IPS DF 19.7 (cell line): ENCODE results near the gene MAGI1.

Experiments used
- DNase-seq: peaks from one replicate; pipeline ENCODE4 v3.0.0-alpha.2; 2013; ENCODE audit warnings: low read depth, low spot score

Gene MAGI1

DNA sequence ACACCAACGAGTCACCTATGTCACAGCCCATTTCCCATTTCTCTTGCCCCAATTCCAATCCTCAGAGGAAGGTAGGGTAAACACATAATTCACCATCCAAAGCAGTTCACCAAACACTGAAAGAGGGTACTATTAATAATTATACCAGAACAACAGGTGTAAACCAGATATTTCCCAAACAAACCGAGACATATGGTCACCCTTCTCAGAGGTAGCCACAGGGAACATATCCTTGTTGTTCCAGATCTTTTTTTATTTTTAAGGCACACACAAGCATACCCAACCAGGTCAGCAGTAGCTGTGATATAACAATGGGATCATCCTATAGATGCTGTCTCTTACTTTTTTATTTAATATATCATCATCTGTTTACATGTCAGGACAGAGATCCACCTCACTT is 24.7 kb downstream of the MAGI1 start:
- no peak for DNase-seq

DNA sequence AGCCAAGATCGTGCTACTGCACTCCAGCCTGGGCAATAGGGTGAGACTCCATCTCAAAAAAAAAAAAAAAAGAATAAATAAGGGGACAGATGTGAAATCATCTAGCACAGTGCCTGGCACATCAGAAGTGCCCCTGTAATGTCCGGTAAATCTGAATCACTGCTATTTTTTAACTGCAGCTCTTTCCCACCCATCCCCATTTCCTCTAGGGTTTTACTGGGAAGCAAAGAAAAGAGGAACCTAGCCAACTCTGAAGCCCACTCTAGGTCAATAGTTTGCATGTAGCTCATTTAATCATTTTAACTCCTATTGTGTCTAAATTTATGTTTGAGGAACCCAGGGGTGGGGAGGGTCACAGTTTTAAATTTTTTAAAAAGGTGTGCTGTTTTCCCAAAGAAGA is 26.0 kb downstream of the MAGI1 start:
- DNase-seq = no peak

DNA sequence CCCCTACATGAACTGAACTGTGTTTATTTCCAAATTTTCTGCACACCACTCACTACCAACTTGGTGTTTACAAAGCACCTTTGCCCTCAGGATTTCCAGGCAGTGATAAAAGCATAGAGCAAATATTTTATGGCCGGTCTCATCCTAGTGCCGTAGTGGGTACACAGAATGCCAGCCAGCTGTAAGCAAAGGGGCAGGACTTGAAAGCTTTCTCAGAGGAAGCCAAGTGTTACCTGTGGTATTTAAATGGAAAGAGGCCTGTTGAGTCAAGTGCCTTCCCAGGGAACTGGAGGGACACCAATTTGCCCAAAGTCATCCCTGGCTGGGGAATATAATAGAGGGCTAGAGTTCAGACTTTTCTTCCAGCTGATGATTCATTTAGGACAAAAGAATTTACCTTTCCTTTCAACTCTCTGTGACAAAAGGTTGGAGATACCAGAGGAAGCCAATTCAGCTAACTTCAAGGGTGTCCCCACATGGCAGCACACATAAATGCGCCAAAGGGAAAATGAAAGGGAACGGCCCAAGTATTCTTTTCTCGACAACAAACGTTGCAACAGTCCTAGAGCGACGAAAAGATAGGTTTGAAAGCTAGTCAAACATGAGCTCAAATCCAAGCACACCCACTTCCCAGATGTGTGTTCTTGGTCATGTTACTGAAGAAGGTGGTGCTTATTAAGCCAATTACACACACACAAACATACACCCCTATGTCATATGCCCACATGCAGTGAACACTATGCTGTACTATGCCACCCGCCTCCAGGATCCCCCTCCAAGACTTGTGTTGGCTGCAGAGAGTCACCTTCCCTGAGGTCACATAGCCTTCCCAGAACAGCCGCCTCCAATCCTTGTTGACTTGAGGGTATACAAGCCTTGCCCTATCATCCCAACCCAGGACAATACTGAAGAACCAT is 27.7 kb downstream of the MAGI1 start:
- DNase-seq = peak; percentile 42

DNA sequence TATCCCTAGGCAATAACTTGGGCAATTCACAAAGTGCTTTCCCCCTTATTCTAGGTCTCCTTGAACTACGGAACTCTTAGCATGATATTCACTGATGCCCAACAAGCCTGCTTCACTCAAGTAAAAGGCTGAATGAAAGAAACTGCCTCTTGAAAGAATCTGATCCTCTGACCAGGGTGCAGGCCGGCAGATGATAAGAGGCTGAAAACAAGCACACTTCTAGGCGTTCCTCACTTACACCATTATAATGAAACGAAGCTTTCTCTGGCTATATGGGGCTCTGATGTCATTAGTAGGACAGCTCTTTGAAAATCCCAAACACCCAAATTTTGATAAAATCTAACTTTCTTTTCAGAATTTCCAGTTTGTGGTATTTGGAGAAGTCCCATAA is 28.4 kb downstream of the MAGI1 start:
- DNase-seq = no peak

DNA sequence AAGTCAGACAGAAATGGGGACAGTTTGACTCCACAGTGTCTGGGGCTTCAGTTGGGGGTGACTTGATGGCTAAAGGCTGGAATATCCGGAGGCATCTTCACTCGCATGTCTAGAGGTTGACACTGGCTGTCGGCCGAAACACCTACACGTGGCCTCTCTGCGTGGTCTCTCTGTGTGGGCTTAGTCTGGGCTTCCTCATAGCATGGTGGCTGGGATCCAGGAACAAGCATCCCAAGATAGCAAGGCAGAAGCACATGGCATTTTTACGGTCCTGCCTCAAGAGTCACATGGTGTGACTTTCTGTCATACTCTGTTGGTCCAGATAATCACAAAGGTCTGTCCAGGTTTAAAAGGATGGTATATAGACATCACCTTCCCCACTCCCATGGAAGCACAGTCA is 34.5 kb downstream of the MAGI1 start:
- no peak for DNase-seq

DNA sequence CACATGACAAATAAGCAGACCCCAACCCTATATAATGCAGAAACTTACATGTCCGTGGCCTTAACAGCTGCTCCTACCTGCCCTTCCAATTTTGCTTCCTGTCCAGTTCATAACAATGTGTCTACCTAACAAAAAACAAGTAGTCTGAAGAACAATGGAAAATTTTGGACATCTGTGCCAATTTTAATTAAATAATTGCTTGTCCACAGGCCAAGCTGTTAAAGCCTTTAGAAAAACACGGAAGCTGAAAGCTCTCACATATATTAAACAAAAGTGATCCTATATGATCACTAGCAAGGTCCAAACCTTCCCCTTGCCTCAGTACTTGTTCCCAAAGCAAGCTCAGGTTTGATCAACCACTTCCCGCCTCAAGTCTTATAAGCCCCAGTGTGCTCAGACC is 37.1 kb downstream of the MAGI1 start:
- no peak for DNase-seq

DNA sequence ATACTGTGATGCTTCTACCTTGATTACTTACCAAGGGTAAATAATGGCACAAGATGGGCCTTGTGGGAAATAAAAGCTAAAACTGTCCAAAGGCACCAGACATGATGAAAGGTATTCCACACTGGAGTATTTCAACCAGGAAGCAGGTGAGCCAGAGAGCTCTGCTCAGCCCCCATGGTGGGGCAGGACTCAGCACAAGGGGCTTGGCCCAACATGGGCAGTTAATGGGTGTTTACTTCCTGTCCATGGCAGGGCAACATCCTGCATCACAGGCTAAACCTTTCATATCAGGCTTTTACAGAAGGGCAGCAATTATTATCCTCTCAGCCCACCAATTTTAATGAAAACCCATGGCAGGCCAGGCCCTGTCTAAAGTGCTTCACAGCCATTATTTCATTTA is 38.2 kb downstream of the MAGI1 start:
- DNase-seq = no peak

DNA sequence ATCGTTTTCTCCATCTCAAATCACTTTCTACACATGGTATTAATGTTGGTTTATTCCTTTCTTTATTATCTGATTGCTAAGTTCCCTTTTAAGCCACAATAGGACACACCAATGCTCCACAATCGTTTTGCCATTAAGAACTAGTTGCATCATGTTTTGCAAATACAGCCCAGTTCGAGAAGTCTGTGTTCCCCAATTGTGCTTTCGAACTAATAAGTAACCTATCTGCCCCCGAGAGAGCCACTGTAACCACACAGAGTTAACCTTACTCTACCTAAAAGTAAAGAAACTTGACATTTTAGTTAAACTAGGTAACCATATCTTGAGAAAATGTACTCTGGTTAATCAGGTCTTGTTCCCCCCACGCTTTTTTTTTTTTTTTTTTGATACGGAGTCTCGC is 39.1 kb downstream of the MAGI1 start:
- no peak for DNase-seq

DNA sequence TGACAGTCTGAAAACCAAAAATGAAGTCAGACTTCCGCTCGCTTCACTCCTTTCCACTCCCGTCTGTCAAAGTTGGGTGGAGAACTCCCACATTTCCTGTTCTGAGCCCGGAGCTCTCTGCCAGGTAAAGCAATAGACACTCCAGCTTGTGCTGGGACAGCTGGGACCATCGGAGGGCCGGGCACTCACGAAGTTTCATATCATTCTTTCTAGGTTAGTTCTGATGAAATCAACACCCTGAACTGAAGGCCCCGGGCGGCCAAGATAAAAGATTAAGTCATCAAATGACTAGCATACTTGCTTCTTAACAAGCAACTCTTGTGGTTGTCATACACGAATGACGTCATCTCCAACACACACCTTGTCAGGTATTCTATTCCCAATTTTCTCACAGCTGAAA is 42.1 kb downstream of the MAGI1 start:
- DNase-seq = no peak

DNA sequence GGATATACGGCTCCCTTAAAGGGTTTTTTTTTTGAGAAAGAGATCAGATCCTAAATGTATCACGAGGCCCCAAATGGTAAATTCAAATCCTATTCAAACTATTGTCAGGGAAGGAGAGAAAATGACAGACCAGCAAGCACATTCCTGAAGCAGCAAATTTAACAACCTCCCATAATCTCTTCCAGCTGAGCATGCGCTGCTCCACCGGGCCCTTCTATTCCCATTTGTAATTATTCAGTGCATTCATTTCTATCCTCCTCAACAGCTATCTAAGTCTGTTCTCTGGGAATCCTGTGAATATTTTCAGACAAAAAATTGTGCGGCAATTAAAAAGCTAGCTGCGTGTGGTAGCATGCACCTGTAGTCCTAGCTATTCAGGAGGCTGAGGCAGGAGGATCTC is 43.2 kb downstream of the MAGI1 start:
- DNase-seq = no peak

DNA sequence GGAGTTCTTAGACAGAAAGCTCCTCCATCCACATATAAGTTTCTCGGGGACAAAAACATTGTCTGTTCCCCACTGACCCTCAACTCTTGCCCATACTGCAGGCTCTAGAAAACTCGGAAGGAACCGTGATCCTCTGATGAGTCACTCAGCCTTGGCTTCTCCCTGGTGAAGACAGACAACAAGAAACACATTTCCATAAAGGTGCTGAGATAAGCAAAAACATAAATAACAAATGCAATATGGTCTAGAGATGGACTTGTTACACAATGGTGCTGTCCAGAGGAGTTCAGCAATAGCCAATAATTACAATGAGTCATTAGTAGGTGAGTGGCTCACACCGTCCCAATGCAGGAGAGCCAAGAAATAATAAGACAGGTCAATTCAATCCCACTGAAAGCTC is 43.7 kb downstream of the MAGI1 start:
- DNase-seq = no peak

DNA sequence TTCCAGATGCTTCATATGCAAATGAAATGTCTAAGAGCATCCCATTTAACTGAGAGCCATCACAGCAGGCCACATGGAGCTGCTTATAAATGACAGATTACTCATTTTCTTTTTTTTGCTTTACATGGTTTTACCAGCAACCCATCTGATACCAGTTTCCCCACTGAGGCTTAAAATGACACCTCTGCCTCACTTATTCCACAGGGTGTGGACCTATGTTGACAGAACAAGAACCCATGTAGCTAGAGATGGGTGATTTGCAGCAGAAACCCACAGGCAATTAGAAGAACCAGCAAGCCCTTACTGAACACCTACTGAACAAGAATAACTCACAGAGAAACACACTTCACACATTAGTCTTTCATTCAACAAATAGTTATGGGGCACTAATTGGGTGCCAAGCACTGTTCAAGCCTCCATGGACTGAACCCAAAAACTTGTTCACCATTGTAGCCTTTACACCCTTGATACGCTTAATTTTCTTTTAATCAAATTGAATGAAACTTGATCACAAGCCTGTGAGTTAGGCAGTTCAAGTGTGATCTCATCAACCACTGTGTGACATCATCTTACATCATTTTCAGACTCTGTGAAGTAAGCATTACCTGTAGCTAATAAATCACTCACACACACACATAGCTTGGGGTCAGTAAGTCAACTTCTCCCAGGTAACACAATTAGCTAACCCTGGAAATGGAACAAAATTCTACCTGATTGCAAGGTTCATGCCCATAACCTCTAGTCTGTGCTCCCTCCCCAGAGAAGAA is 45.4 kb downstream of the MAGI1 start:
- DNase-seq = no peak

DNA sequence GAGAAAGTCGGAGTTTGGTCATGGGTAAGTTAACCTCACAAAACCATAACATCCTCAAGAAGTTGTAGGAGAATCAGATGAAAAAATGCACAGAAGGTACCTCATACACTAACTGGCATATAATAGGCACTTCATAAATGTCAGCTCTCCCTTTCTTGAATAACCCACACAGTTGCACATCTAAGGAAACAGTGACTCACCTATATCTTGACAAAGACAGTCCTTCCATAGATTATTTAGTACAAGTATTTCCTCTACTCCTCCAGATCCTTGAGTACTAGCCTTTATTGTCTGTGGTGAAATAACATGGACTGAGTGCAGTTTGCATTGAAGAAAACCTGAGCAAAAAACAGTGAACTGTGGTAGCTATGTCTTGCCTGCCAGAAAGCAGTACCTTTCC is 46.6 kb downstream of the MAGI1 start:
- DNase-seq = no peak

DNA sequence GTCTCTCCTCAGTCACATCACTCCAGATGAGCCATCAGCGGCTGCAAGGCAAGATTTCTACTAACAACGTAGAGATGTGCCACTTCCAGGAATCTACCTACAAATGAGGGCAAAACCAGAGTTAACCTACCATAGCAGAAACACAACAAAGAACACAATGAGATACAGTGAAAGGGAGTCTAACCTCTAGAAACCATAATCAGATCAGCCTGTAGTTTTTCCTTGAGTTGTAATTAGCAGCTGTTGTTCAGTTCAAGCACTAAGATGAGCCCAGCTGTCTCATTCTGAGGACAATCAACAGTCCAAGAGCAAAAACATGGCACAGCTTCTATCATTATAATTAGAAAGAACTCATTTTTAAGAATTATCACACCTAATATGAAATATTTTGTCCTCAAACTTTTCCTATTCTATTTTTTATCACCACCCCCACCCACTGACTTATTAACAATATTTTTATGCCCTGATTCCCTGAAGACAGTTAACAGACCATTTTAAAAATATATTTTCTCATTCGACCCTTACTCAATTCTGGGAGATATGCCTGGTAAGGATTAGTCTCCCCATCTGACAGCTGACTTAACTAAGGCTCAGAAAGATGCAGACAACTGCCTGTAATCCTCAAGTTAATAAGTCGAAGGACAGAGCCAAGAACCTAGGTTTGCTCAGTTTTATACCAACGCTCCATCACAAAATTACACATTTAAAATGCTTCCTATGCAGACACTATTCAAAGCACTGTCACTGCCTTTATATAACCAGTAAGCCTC is 50.1 kb downstream of the MAGI1 start:
- no peak for DNase-seq

DNA sequence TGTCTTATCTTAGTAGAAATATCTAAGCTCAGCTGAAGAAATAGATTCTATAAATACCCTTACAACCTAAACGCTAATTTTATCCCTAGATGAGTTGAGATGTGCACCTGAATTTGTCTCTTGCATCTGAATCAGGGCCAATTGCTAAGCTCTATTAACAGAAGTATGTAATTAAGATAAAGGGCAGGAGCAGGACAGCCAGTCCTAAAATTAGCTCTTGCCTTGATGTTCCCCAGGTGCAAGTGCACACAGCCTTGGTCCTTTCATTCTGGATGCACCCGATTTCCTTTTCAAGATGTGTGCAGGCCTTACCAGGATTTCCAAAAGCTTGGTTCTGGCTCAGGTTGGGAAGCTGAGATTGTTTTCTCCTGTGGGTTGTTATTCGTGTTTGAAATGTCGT is 52.4 kb downstream of the MAGI1 start:
- DNase-seq = no peak

DNA sequence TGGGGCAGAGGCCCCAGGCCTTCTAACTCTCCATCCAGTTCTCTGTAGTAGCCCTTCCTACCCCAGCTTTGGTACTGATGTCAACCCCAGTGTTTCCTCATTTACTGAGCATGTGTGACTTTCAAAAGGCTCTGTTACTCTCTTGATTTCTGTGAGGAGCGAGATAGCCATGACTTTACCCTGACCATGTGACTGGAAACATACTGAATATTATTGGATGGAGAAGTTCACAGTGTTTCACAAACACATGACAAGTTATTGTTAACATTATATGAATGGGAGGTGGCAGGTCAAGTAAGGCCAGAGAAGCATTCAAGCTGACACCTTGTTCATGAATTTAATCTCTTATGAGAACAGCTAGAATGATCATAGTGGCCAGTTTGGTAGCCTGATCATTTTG is 53.7 kb downstream of the MAGI1 start:
- DNase-seq = no peak

DNA sequence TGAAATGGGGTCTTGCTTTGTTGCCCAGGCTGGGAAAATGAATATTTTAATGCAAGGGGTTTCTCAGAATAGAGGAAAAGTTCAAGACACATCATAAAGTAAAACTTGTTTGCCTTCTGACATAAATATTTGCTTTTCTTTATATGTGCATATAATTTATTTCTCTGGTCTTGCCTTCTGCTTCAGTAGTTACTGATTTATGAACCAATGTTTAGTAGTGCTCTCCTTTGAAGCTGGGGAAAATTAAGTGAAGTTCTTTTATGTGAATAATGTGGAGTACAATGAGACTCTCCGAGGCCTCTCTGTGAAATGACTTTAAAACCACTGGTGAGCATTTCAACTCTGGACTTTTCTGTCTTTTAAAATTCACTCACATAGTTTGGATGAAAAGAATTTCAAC is 55.6 kb downstream of the MAGI1 start:
- no peak for DNase-seq

DNA sequence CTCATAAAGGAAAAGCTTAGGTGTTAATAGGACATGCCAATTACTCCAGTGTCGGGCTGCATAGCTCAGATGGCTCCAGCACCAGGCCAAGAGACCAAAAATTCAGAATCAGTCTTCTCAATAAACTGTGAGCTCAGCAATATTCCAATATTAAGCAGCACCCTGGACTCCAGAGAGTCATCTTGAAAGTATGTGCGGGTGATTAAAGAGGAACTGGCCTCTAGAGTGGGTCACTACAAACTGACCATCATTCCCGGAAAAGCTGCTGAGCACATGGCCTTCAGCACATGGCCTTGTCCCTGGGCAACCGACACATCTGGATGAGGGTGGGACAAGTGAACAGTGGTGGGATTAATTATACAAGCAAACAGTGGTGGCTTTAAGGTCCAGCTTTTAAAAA is 59.0 kb downstream of the MAGI1 start:
- DNase-seq = no peak

DNA sequence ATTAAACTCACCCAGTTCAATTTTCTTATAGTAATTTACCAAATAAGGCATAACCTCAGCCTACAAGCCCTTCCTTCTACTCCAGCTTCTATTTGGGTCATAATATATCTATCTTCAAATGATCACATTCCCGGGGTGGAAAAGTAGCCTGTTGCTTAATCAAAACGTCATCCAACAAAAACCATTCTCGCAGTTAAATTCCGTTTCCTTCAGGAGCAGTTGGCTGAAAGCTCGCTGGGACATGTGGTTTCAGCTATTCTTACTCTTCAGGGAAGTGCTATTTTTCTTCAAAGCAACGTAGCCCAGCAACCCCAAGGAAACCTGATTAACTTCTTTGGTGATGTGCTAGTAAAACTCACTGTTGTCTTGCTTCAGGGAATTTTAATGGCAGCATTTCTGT is 59.6 kb downstream of the MAGI1 start:
- no peak for DNase-seq

DNA sequence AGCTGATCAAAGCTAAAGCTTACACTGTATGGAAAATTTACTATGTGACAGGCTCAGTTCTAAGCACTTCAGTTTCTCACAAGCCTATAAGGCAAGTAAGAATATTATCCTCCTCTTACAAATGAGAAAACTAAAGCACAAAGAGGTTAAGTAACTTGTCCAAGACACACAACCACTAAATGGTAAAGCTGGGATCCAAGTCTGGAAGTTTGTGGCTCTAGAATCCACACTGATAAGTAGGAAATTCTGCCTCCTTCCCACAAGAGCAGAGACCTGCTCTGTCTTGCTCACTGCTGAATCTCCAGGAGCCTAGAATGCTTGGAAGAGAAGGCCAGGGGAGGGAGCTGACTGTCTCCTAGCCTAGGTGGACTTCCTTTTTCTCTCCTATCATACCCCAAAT is 60.6 kb downstream of the MAGI1 start:
- DNase-seq = no peak

DNA sequence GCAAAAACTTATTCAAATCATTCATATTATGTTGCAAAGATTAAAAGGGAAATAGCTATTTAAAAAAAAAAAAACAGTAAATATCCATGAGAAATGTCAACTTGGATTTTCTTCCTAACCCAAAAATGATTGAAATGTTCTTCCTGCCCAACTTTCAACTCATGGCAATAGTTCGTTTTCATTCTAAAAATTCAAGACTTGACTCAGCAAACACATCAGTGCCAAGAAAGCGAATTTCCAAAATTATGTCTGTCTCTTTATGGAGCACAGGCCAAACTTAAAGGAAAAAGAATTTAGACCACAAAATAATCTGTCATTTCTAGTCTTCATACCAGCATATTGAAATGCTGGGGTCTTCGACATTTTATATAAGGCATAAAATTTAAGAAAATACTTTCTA is 63.7 kb downstream of the MAGI1 start:
- DNase-seq = no peak

DNA sequence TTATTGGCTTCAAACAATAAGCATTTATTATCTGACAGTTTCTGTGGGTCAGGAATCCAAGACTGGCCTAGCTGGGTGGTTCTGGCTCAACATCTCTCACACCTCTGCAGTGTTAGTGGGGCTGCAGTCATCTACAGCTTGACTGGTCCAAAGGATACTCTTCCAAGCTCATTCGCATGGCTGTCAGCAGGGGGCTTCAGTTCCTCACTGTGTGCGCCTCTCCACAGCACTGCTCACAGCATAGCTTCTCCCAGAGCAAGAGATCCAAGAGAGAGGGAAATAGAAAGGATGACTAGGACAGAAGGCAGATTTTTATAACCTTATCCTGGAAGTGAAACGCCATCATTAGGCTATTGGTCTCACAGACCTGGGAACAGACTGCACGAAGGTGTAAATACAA is 64.2 kb downstream of the MAGI1 start:
- DNase-seq = no peak
